Stimulated activated CD8-positive, alpha-beta memory T cell treated with anti-CD3 and anti-CD28 coated beads, Interleukin-12 subunit alpha, Interleukin-12 subunit beta, amount 100 ng/mL, for 24 hours (primary cell): ENCODE data around the gene KPNA4.
A peak's percentile ranks its signal among the peaks of the same experiment; 100 is the strongest.
"Not testable (repeated sequence)": the region's sequence is repeated elsewhere in the genome, so short reads cannot be mapped to it uniquely, and the experiment has no call there.

Experiments used
- DNase-seq: peaks from one replicate; pipeline ENCODE4 v3.0.0-alpha.2; 2020; ENCODE audit errors: extremely low read depth

KPNA4 gene

GRCh38 chr3:160573955-160574525 is 8.7 kb upstream of the KPNA4 start:
- DNase-seq = not testable (repeated sequence)

GRCh38 chr3:160569894-160570652 is 4.7 kb upstream of the KPNA4 start:
- DNase-seq = no peak

GRCh38 chr3:160568989-160569388 is 3.6 kb upstream of the KPNA4 start:
- DNase-seq = no peak

DNA sequence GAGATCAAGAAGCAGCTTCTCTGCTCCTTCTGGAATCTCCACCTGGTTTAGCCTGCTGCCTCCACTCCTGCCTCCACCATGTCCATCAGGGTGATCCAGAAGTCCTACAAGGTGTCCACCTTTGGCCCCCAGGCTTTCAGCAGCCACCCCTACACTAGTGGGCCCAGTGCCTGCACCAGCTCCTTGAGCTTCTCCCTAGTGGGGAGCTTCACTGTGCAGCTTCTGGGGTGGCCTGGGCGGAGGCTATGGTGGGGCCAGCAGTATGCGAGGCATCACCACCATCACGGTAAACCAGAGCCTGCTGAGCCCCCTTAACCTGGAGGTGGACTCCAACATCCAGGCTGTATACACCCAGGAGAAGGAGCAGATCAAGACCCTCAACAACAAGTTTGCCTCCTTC is 2.4 kb upstream of the KPNA4 start:
- DNase-seq = no peak

GRCh38 chr3:160566499-160566898 is 1.1 kb upstream of the KPNA4 start:
- no peak for DNase-seq

GRCh38 chr3:160564949-160565441 is 376 bp downstream of the KPNA4 start:
- peak; percentile 26 for DNase-seq

- DNase-seq = no peak
These were observed 986 bp downstream of the KPNA4 start for GRCh38 chr3:160564258-160564911.

- DNase-seq = no peak
These were observed 2.4 kb downstream of the KPNA4 start for GRCh38 chr3:160562952-160563351.

DNA sequence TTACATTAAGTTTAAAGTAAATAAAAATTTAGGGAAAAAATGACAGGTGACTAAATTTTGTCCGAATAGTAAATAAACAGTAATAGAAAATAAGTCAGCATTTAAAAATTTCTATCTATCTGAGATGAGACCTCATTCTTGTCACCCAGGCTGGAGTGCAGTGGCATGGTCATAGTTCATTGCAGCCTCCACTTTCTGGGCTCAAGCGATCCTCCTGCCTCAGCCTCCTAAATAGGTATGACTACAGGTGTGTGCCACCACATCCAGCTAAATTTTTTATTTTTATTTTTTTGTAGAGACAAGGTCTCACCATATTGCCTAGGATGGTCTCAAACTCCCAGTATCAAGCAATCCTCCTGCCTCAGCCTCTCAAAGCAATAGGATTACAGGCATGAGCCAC is 7.8 kb downstream of the KPNA4 start:
- no peak for DNase-seq

DNA sequence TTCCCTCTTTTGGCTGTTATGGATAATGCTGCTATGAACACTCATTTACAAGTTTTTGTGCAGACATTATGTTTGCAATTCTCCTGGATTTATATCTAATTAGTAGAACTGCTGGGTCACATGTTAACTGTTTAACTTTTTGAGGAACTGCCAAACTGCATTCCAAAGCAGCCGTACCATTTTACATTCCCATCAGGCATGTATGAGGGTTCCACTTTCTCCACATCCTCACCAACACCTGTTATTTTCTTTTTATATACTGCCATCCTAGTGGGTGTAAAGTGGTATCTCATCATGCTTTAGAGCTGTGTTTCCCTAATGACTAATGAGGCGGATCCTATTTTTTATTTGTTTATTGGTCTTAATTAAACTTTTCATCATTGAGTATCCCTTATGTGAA is 9.2 kb downstream of the KPNA4 start:
- DNase-seq = no peak

DNA sequence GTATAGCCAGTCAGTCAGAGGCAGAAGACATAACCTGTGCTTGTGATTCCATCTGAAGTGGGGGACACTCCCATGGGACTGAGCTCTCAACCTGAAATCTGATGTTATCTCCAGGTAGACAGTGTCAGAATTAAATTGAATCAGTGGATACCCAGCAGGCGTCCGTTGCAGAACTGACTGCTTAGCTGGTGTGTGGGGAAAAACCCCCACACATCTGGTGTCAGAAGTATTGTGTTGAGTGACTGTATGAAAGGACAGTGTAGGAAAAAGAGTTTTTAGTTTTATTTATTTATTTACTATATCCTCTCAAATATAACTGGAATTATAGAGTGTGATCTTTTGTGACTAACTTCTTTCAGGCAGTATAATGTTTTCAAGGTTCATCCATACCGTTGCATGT is 10.4 kb downstream of the KPNA4 start:
- DNase-seq = no peak

DNA sequence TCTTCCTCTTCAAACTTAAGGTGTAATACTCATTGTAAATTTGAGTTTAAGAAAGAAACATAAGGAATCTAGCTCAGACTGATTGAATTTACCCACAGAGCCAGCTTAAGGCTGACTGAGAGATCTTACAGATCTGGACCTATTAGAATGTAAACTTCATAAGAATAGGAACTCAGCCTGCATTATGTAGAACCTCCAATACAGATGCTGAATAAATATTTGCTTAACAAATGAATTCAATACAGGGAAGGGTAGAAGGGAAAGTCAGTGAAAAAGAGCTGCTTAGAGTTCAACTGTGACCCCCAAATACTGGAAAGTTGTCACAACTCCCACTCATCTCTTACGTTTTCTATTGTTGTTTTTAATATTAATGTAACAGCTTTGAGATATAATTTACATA is 11.5 kb downstream of the KPNA4 start:
- no peak for DNase-seq

GRCh38 chr3:160546727-160547126 is 18.6 kb downstream of the KPNA4 start:
- DNase-seq = no peak

DNA sequence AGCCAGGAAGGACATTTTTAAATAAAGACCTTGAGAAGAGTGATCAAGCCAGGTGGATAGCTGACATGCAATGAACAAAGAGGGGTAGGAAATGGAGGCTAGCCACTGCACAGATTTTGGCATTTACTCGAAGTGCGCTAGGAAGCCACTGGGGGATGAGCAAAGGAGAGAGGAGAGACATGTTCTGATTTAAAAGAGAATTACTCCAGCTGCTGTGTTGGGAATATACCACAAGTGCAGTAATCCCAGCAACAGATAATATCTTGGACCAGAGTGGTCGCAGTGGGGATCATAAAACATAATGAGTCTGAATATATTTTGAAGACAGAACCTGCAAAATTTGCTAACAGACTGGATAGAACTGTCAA is 19.9 kb downstream of the KPNA4 start:
- DNase-seq = no peak

DNA sequence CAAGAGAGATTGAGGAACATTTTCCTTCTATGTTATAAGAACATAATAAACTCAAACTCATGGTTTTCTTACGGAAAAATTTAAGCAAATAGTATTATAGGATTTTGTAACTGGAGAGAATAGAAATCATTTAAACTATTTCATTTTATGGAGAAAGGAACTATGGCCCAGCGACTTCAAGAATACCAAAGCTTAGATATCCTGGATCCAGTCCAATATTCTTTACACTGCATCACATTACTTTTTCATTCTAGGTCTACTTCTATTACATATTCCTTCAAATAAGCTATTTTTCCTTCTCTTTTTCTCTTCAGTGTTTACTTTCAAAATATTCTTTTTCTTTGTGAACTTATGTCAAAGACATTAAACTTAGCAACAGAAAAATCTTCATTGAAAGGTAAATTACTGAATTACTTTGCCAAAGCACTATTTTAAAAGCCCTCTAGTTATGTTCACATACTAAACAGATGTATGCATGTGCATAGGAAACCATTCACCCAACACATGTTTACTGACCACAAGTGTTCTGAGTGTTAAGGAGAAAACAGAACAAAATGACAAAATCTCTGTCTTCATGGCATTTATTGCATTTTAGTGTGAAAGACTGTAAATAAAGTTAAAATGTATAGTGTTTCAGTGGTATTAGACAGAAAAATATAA is 20.4 kb downstream of the KPNA4 start:
- DNase-seq = no peak

GRCh38 chr3:160540551-160540950 is 24.8 kb downstream of the KPNA4 start:
- DNase-seq = no peak

DNA sequence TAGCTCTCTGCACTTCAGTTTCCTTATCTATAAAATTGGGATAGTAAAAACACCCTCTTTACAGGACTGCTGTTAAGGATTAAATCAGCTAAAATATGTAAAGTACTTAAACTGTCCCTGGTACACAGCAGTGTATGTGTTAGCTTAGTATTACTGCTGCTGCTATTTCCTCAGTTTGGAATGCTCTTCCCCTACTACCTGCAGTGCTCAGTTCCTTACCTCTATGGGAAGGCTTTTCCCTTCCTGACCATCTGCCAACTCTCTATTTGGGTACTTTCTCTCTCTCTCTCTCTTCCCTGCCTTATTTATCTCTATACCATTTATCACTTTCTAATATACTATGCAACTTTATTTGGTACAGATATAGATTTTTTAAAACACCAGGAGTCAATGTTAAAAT is 26.5 kb downstream of the KPNA4 start:
- no peak for DNase-seq

- no peak for DNase-seq
These were observed 27.6 kb downstream of the KPNA4 start for GRCh38 chr3:160537729-160538128.

DNA sequence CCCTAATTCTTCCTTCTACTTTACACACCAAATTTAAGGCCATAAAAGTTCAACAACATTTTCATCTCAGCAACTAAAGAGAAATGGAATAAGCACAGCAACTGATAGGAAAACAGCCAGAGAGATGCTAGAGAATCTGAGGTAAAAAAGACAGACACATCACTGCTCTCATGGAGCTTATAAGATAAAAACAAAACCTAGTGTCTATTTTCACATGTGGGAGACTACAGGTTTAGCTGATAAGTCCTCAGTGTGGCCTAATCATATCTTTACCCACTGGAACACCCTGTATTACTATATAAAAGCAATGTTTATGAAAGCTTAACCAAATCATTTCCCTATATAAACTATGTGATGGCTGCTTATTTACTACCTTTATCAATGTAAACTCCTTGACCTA is 33.0 kb downstream of the KPNA4 start:
- no peak for DNase-seq

GRCh38 chr3:160531311-160531710 is 34.1 kb downstream of the KPNA4 start:
- no peak for DNase-seq

- DNase-seq = not testable (repeated sequence)
These were observed 49.0 kb downstream of the KPNA4 start for GRCh38 chr3:160516391-160516790.

DNA sequence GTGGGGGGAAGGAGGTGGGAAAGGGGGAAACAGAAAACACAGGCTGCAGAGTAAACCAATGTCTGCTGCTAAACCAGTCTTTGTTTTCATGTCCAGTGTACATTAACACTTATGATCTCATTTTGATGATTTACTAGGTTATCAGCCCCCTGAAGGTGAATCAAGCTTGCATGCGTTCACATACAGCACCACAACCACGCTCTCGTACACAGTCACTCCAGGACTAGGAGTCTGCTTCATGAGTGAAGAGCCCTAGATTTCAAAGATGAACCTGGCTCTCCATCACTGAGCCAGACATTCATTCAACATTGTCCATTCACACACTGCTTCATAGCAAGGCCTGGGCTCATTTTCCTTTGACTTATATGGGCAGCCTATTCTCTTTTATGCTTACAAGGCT is 64.0 kb downstream of the KPNA4 start:
- DNase-seq = no peak

DNA sequence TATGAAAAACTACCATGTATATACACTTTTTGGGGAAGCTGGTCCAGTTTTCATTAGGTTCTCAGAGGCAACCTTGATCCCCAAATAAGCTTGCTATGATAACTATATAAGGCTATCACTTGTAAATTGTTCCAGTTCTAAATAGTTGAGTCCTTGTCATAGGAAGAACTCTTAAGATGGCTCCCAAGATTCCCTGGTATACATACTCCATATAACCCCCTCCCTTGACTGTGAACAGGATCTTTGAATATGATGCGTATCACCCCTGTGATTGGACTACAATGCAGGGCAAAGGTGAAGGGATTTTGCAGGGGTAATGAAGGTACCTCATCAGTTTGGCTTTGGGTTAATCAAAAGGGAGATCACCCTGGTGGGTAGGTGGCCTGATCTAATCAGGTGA is 67.2 kb downstream of the KPNA4 start:
- no peak for DNase-seq
